Upper lobe of left lung (tissue), 4 donors: ENCODE measurements around the gene ANKMY2.

Experiments used
- CTCF ChIP-seq, 6 experiments: fragments of 450-650 bp in 4 of 6; fragments of 200-600 bp in 2 of 6; sonication (generic) in 2 of 6; IDR thresholded peaks; one replicate each; pipeline ENCODE4 v1.5.1; 2016 to 2019; ENCODE audit warnings: antibody characterized with exemption in 6 of 6
- POLR2A ChIP-seq, 4 donors: fragments of 450-650 bp; IDR thresholded peaks; one replicate each; pipeline ENCODE4 v1.5.1; 2016 to 2017; ENCODE audit warnings: antibody characterized with exemption in 4 of 4, mild to moderate bottlenecking in 2 of 4
- POLR2AphosphoS5 ChIP-seq, 2 donors: sonication (generic); formaldehyde crosslinking; IDR thresholded peaks; one replicate each; pipeline ENCODE4 v1.5.1; 2017; ENCODE audit warnings: antibody characterized with exemption in 2 of 2

GRCh38 chr7:16652240-16652583 is 6.7 kb upstream of the ANKMY2 start:
- TF ChIP-seq POLR2A (IDR thresholded peaks at IDR 0.05) (no peak), POLR2AphosphoS5 (IDR thresholded peaks at IDR 0.05) (no peak), CTCF (IDR thresholded peaks at IDR 0.05) (no peak)
